SK-N-MC (cell line): Measurements from ENCODE around the gene KIAA1210.

ENCODE experiments used
- EZH2 ChIP-seq: fragments of 200-600 bp; sonication (generic); IDR thresholded peaks from one replicate; pipeline ENCODE4 v1.6.1; 2017; ENCODE audit warnings: antibody characterized with exemption
- FOXP2 ChIP-seq: optimal IDR thresholded peaks from 2 replicates; pipeline ENCODE3; 2011; ENCODE audit warnings: mild to moderate bottlenecking, moderate library complexity; ENCODE audit not compliant: insufficient read depth; ENCODE audit errors: extremely low read length, control extremely low read depth
- POLR2AphosphoS5 ChIP-seq: IDR thresholded peaks from 2 replicates; pipeline ENCODE4 v1.6.1; 2012; ENCODE audit warnings: mild to moderate bottlenecking, low read depth, low read length, borderline replicate concordance

DNA sequence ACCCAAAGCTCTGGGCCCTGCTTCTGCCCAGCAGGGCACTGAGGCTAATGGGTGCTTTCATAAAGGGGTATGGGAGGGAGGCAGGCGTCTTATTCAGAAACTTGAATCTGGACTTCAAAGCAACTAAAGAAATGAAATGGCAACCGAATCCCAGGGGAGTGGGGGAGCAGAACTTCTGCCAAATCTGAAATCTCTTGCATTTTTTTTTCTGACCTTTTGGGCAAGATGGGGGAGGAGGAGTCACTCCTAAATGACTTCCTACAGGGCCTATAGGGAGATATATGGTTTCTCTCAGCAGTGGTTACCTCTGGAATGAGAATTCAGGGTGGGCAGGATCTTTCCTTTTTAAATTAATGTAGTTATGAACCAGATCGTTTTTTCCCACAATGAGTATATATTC, 30.6 kb upstream of the KIAA1210 start:
- TF ChIP-seq EZH2 (no peak), POLR2AphosphoS5 (no peak), FOXP2 (no peak)
